SJCRH30 (cell line): ENCODE measurements around the gene EPHA2. TPM values are rescaled to one million over a fixed set of nuclear protein-coding genes. Genes with fewer than 3 reads are reported as not detected.

ENCODE experiments used
- DNase-seq, 2 experiments: peaks; one replicate each; pipeline ENCODE4 v3.0.0-alpha.2; 2015 to 2020
- H3K27ac ChIP-seq: fragments of 250-450 bp; sonication (Bioruptor Pico); 2 replicates; pipeline ENCODE4 v1.5.1; 2020; ENCODE audit warnings: mild to moderate bottlenecking, moderate library complexity
- H3K27me3 ChIP-seq: fragments of 250-450 bp; sonication (Bioruptor Pico); 2 replicates; pipeline ENCODE4 v1.5.1; 2020; ENCODE audit warnings: mild to moderate bottlenecking, moderate library complexity
- H3K36me3 ChIP-seq: fragments of 250-450 bp; sonication (Bioruptor Pico); 2 replicates; pipeline ENCODE4 v1.5.1; 2020; ENCODE audit warnings: mild to moderate bottlenecking, moderate library complexity
- H3K4me1 ChIP-seq: fragments of 250-450 bp; sonication (Bioruptor Pico); 2 replicates; pipeline ENCODE4 v1.5.1; 2020; ENCODE audit warnings: mild to moderate bottlenecking, moderate library complexity
- H3K4me3 ChIP-seq: fragments of 250-450 bp; sonication (Bioruptor Pico); 2 replicates; pipeline ENCODE4 v1.5.1; 2020; ENCODE audit warnings: mild to moderate bottlenecking, moderate library complexity
- H3K9me3 ChIP-seq: fragments of 250-450 bp; sonication (Bioruptor Pico); replicated peaks from 2 replicates; pipeline ENCODE4 v1.5.1; 2020; ENCODE audit warnings: mild to moderate bottlenecking, moderate library complexity
- total RNA-seq: library from RNA; depleted of rRNA; stranded (reverse); fragments of >200 nt; shearing (Covaris generic); gene quantifications from 2 replicates; pipeline ENCODE4 v1.2.3, GENCODE V29; 2014

Gene EPHA2
- total RNA-seq, 1 experiment from 2014 or later: 55.0 TPM

DNA sequence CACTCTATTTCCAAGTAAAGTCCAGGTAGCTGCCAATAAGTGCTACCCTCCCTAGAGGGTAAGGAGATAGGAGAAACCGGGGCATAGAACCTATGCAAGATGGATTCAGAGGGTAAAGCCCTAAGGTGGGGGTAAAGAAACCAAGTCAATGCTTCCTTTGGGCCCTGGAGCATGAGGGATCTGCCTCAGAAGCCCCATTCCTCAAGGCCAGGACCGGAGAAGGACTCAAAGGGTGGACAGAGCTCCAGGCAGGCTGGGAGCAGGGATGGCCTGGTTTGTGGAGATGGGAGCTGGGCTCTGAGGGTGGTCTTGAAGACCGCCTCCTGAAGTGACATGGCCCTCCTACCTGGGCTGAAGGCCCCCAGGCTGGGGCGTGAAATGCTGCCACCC, 3.9 kb downstream of the EPHA2 start:
- Histone ChIP-seq H3K9me3 (no peaks in the 10 kb centered on the region), H3K4me1 (peaks cover 54% of the 10 kb centered on the region), H3K36me3 (peaks cover 42% of the 10 kb centered on the region), H3K4me3 (peak overlapping the region; percentile 10; the same call in 1 of the 2 replicates), H3K27me3 (no peaks in the 10 kb centered on the region), H3K27ac (peak overlapping the region; percentile 62)
- peak in 1 of 2 experiments; percentile 63 for DNase-seq

DNA sequence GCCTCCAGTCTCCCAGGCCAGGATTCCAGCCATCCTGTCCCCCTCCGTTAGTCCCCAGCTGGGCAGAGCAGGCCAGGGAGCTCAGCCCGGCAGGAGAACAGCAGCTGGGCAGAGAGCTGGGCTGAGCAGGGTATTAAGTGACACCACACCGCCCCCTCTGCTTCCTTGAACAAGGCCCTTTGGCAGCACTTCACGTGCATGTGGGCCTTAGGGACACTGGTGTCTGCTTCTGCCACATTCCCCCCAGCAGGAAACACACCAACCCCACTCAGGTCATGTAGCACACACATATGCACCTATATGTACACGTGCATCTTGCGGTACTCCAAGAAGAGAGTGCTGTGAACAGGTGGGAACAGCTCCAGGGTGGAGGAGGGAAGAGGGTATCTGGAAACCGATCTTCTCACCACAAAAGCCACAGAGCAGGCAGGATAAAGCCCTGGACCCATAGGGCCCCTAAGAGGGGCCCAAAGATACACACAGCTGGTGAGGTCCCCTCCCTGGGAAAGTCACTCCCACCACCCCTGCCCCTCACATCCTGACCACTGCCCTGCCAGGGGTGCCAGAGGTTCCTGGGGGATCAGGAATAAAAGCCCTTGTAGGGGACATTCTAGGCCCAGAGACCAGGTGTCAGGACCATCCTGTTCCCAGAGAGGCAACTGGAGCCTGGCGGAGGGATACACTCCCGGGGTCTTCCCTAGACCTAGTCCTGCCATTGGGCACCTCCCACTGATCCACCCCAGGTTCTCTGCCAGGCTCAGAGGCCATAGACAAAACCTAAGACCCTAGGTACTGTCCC, 4.5 kb downstream of the EPHA2 start:
- H3K4me1 ChIP-seq: peaks cover 54% of the 10 kb centered on the region
- peak overlapping the region; percentile 10; the same call in 1 of the 2 replicates for H3K4me3 ChIP-seq
- DNase-seq: peak; percentile 95 to 98

DNA sequence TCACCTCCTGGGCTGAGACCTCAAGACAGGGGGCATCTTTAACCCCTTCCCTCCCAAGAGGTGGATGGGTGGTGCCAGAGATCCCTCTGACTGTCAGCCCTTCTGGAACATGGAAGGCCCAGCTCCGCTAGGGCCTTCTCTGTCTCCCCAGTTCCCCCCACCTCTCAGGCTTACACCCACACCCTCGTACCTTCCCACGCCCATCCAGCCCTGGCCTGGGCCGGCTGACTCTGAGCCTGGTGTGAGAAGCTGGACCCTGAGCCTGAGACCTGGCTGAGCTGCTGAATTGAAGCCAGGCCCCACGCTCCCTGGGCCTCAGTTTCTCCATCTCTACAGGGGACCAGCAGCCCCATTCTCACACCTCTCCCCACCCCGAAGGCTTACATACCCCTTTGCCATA, 5.4 kb downstream of the EPHA2 start:
- DNase-seq: no peak
- H3K4me1 ChIP-seq: peaks cover 60% of the 10 kb centered on the region
- no peak overlapping the region for H3K4me3 ChIP-seq
- no peaks in the 10 kb centered on the region for H3K9me3 ChIP-seq
- H3K27me3 ChIP-seq: no peaks in the 10 kb centered on the region
- H3K27ac ChIP-seq: peak overlapping the region; percentile 62
- peaks cover 45% of the 10 kb centered on the region for H3K36me3 ChIP-seq

More for the DNA sequence above, 4.5 kb downstream of the EPHA2 start:
- Histone ChIP-seq H3K27ac (peak overlapping the region; percentile 62), H3K27me3 (no peaks in the 10 kb centered on the region), H3K9me3 (no peaks in the 10 kb centered on the region), H3K36me3 (peaks cover 45% of the 10 kb centered on the region)

DNA sequence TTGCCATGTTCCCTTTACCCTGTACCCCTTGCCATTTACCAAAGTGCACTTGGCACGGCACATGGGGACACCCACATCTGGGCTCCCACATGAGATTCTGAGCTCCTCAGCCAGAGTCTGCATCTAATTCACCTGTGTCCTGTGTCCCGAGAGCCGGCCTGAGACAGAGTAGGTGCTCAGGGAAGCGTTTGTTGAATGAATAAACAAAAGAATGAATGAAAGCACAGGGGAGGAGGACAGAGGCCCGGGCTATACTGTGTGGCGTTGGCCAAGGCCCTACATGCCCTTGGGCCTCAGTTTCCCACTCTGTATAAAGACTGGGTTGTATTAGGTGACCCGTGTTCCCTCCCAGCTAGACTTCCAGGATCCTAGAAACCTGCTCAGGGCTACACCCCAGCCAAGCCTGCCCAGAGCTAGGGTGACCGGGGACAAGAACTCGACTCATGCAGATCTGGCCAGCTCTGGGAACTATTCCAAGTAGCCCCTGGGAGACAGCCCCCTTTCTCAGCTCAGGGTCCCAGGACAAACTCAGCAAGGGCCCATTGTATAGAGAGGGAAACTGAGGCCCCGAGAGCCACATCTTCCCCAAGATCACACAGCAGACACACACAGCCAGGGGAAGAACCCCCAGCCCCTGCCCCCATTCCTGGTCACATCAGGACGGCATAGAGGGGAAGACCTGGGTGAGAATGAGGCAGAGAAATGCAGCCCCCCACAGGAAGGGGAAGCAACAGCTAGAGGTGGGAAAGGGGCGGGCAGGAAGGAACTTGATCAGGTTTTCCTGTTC, 6.0 kb downstream of the EPHA2 start:
- H3K36me3 ChIP-seq: peaks cover 45% of the 10 kb centered on the region
- no peak overlapping the region for H3K27ac ChIP-seq
- peaks cover 66% of the 10 kb centered on the region for H3K4me1 ChIP-seq
- DNase-seq: no peak
- H3K4me3 ChIP-seq: no peak overlapping the region
- no peaks in the 10 kb centered on the region for H3K9me3 ChIP-seq
- no peaks in the 10 kb centered on the region for H3K27me3 ChIP-seq

DNA sequence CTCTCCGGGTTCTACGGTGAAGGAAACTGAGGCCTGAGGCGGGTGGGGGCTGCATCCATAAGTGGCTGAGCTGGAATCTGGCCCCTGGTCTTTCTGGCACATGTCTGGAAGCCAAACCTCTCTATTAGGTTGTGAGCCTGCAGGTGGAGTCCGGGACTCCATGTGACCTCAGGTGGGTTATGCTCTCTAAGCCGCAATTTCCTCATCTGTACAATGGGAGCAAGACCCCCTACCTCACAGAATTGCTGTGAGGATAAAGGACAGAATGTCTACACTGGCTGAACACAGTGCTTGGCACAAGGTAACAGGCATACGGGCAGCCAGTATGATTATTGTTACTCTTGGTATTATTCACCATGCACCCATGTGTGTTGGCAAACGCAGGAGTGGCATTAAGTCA, 6.7 kb downstream of the EPHA2 start:
- Histone ChIP-seq H3K36me3 (peaks cover 51% of the 10 kb centered on the region), H3K4me1 (peaks cover 73% of the 10 kb centered on the region), H3K4me3 (no peak overlapping the region), H3K27me3 (no peaks in the 10 kb centered on the region), H3K9me3 (no peaks in the 10 kb centered on the region), H3K27ac (no peak overlapping the region)
- DNase-seq: no peak

DNA sequence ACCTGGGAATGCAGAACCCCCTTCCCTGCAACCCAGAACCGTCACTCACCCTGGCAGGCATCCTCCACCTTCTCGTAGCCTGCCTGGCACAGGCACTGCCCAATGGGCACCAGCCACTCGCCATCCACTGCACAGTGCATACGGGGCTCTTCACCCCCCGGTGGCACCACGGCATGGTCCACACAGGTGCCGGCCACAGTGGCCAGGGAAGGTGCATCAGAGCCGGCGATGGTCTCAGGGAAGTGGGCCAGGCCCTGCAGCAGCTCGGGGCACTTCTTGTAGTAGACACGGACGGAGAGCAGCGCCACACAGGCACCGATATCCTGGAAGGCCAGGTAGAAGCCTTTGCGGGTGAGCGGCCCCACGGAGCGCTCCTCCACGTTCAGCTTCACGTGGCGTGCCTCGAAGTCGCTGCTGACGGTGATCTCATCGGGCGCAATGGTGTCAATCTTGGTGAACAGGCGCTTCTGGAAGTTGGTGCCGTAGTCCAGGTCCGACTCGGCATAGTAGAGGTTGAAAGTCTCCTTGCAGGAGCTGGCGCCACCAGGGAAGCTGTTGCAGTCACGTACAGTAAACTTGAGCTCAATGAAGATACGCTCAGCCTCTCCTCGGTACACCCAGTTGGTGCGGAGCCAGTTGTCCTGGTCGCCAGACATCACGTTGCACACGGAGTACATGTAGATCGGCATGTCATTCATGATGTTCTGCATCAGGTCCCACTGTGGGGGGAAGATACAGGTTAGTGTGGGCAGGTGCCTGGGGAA, 7.4 kb downstream of the EPHA2 start:
- Histone ChIP-seq H3K4me3 (no peak overlapping the region), H3K4me1 (peaks cover 76% of the 10 kb centered on the region), H3K36me3 (peaks cover 55% of the 10 kb centered on the region), H3K27ac (no peak overlapping the region), H3K9me3 (no peaks in the 10 kb centered on the region), H3K27me3 (no peaks in the 10 kb centered on the region)
- no peak for DNase-seq

DNA sequence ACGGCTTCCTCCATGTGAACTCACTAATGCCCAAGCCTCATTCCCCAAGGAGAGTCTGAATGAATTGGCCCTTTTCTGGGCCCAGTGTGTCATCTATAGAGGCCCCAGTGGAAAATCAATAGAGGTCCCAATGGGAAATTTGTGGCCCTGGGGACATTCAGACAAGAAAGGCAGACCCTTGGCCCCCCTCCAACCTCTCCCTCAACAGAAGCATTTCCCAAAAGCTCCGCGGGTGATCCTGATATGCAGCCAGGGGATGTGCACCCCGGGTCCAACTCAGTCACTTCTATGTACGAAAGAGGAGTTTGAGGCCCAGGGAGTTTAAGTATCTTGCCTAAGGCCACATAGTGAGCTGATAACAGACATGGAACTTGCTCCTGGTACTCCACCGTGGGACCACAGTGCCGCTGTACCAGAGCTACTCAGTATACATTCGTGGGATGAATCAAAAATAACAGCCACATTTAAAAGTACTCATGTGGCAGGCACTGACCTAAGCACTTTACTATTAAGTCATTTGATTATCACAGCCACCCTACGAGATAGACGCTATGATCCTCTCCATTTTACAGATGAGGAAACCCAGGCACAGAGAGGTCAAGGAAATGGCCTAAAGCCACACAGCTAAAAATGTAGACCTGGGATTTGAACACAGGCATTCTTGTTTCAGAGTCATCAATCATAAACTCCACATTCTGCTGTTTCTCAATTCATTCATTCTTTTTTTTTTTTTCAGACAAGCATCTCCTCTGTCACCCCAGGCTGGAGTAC, 8.5 kb downstream of the EPHA2 start:
- Histone ChIP-seq H3K27ac (peak overlapping the region; percentile 84), H3K36me3 (peaks cover 57% of the 10 kb centered on the region), H3K4me1 (peaks cover 70% of the 10 kb centered on the region), H3K27me3 (no peaks in the 10 kb centered on the region), H3K4me3 (no peak overlapping the region), H3K9me3 (no peaks in the 10 kb centered on the region)
- DNase-seq: no peak

DNA sequence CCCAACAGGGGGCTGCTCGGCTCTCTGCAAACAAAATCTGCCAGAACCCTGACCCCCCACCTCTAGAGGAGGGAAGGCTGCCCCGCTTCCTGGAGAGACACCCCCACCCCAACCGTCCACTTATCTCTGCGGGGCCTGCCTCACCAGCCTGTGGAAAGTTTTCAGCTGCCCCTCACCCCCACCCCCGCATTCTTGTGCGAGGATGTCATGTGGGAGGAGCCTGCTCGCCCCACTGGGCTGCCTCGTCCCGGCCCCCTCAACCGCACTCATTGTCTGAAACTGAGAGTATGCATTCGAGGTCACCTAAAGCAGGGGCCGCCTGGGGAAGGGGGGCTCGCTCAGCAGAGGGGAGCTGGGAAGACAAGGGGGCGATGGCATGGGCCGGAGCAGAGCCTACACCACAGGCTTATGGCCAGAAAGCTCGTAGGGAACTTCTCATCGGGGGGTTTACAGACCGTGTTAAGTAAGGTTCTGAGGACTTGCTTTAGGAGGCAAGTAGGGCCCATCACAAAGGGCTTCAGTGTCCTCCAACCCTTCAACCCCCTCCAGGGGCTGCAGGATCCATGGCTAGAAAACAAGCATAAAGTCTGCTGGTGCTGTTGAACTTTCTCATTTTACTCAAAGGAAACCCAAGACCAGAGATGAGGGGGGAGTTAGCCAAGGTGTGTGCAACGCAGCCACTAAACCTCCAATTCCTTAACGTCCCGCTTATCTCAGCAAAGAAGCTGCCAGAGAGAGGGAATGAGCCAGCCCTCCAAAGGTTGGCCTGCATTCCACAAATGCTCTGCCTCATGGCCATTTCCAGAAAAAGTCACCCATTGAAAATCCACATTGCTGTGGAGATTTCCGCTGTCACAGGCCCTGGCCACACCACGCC, 9.4 kb downstream of the EPHA2 start:
- Histone ChIP-seq H3K4me1 (peaks cover 71% of the 10 kb centered on the region), H3K4me3 (peak overlapping the region; percentile 25), H3K27ac (peak overlapping the region; percentile 84), H3K27me3 (no peaks in the 10 kb centered on the region), H3K9me3 (no peaks in the 10 kb centered on the region), H3K36me3 (peaks cover 57% of the 10 kb centered on the region)
- peak; percentile 97 to 99 for DNase-seq

DNA sequence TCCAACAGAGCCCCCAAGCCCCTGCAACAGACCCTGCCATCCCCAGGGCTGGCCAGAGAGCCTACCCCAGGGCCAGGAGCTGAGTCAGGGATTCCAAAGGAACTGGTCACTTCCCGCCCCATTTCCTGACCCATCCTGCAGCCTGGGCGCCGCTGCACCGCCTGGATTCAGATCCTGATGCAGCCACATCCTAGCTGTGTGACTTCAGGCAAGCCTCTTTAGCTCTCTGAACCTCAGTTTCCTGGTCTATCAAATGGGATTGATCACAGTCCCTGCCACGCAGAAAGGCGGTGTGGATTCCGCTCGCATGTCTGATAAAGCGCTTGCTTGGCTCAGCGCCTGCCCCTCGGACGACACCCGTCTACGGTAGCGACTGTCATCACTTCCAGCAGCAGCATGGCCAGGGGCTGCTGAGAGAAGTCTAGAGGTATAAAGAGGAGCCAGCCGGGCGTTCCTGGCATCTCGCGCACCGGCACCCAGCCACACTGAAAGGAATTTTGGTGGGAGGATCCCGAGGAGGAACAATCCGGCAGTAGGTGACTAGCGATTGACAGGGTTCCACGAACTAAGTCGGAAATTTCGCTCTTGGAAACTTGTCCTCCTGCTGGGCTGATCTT, 10.1 kb downstream of the EPHA2 start:
- Histone ChIP-seq H3K4me3 (peak overlapping the region; percentile 25), H3K9me3 (no peaks in the 10 kb centered on the region), H3K36me3 (peaks cover 57% of the 10 kb centered on the region), H3K4me1 (peaks cover 71% of the 10 kb centered on the region), H3K27ac (peak overlapping the region; percentile 84), H3K27me3 (no peaks in the 10 kb centered on the region)
- DNase-seq: peak; percentile 82 to 87

DNA sequence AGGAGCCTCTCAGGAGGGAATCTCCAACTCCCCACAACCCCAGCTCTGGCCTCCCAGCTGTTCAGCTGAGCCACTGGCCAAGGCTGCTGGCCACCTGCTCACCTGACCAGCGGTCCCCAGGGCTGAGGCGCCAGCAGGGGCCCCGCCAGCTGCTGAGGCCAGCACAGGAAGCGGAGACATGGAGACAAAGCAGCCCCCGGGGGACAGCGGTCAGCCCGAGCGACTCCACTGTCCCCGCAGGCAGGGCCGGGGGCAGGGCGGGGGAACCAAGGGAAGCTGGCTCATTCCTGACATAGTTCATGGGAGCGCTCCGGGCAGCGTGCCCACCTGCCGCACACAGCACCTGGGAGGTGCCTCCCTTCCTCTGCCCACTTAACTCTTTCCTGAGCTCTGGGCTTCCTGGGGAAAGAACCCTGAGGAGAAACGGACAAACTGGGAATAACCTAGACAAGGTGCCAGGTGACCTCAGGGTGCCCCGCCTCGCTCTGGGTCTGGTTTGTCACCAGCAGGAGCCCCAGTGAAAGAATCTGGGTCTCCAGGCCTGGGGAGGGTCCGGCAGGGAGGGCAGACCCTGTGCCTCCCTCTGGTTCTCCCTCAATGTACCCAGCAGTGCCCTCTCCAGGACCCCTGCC, 10.7 kb downstream of the EPHA2 start:
- Histone ChIP-seq H3K9me3 (no peaks in the 10 kb centered on the region), H3K4me1 (peaks cover 71% of the 10 kb centered on the region), H3K4me3 (peak overlapping the region; percentile 25; the same call in 1 of the 2 replicates), H3K27ac (peak overlapping the region; percentile 84), H3K36me3 (peaks cover 50% of the 10 kb centered on the region), H3K27me3 (no peaks in the 10 kb centered on the region)
- peak; percentile 95 to 96 for DNase-seq

DNA sequence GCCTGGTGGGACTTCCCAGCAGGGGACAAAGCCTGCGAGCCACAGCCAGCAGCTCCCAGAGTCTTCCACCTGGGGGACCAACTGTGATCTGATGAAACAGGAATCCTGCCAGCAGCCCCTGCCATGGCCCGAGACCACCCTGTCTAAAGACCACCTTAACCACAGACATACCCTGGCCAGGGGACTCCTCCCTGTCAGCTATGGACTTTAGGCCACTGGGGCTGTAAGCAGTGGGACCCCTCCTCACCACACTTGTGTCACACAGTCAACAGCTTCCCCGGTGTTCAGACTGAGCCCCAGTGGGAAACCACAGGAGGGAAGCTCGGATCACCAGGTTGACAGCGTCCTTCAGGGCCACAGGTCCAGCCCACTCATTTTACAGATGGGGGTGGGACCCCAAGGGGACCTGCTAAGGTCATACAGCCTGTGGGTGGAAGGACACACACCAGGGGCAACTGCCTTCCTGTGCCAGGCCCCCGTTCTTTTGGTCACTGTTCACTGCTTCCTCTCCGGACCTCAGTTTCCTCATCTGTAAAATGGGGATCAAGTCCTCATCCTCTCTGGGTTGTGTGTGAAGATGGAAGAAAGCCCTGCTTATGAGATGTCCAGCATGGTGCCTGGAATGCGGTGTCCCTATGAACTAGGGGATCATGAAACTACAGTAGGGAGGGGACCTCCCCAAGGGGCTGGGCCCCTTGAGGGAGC, 11.4 kb downstream of the EPHA2 start:
- peaks cover 74% of the 10 kb centered on the region for H3K4me1 ChIP-seq
- H3K9me3 ChIP-seq: no peaks in the 10 kb centered on the region
- peak overlapping the region; percentile 84 for H3K27ac ChIP-seq
- DNase-seq: no peak
- H3K27me3 ChIP-seq: no peaks in the 10 kb centered on the region
- peaks cover 48% of the 10 kb centered on the region for H3K36me3 ChIP-seq
- no peak overlapping the region for H3K4me3 ChIP-seq
